Lower leg skin (tissue), 3 donors: Measurements from ENCODE around the gene RIF1.

ENCODE experiments used
- POLR2A ChIP-seq, 2 donors: fragments of 450-650 bp; IDR thresholded peaks; one replicate each; pipeline ENCODE4 v1.6.1; 2016 to 2017; ENCODE audit warnings: antibody characterized with exemption in 2 of 2, mild to moderate bottlenecking in 1 of 2, moderate library complexity in 1 of 2
- TF ChIP-seq, protein P1 (sequence below), 3 donors: fragments of 450-650 bp; IDR thresholded peaks; one replicate each; pipeline ENCODE4 v1.5.1; 2016; ENCODE audit warnings: antibody characterized with exemption in 3 of 3, mild to moderate bottlenecking in 3 of 3, moderate library complexity in 2 of 3

DNA sequence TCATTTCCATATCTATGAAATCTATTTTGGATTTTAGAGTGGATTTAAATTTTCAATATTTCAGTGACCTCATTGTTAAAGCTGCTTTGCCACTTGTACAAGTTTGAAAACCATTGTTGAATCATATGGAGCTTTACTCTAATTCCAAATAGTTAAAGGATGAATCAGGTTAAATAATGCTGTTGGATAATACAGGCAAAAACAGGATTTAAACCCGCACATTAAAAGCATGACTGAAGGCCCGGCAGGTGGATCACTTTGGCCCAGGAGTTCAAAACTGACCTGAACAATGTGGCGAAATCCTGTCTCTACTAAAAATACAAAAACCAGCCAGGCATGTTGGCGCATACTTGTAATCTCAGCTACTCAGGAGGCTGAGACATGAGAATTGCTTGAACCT, 68.3 kb downstream of the RIF1 start:
- TF ChIP-seq, protein P1, sequence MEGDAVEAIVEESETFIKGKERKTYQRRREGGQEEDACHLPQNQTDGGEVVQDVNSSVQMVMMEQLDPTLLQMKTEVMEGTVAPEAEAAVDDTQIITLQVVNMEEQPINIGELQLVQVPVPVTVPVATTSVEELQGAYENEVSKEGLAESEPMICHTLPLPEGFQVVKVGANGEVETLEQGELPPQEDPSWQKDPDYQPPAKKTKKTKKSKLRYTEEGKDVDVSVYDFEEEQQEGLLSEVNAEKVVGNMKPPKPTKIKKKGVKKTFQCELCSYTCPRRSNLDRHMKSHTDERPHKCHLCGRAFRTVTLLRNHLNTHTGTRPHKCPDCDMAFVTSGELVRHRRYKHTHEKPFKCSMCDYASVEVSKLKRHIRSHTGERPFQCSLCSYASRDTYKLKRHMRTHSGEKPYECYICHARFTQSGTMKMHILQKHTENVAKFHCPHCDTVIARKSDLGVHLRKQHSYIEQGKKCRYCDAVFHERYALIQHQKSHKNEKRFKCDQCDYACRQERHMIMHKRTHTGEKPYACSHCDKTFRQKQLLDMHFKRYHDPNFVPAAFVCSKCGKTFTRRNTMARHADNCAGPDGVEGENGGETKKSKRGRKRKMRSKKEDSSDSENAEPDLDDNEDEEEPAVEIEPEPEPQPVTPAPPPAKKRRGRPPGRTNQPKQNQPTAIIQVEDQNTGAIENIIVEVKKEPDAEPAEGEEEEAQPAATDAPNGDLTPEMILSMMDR (IDR thresholded peaks at IDR 0.05), result no peak
- TF ChIP-seq POLR2A (IDR thresholded peaks at IDR 0.05), result no peak
